ENCODE results near the gene TMEM123. TPM values are rescaled to one million over a fixed set of nuclear protein-coding genes. Genes with fewer than 3 reads are reported as not detected.

Gene TMEM123
- total and polyA plus RNA-seq, 2 donors (not counting 1 experiment from before 2014, with no cell fraction given): 36.7 to 422 TPM

DNA sequence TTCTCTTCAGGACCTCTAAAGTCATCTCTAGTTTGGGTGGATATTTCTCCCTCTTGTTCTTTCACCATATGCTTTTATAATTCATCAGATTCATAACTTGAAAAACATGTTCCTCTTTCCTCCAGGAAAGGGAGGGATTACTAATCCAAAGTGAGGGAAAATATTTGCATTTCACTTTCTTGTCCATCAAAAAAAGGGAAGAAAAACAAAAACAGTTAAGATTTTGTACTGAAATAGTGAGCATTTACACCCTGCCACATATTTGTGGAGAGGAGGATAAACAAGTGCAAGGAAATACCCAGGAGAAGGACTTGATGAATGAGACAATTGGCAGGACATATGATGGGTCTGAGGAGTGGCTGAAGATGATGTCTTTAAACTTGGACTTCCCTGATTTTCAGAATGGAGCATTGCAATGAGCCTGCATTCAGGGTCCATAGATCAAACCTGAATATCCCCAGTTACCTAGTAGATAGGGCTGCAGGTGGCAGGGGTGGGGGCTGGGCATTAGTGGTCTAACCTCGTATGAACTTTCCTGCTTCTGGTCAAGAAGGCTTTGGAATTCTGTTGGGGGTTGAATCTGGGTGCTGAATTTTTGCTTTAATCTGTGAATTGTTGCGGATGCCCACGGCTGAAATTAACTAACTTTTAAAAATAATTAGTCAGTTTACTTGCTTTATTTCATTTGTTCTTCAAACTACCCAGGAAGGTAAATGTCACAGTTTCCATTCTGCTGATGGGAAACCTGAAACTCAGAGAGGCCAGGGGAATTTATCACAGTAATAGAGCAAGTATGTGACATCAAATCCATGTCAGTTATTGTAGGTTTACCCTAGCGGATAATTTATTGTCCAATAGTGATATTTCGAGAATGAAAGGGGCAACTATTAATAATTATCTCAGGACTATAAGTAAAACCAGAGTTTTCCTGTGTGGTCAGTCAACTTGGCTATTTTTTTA lies 36.9 kb upstream of the TMEM123 start:
- no peak for ATAC-seq (ENCODE audit: low read depth)
- no peaks in the 10 kb centered on the region for H3K4me1 ChIP-seq (ENCODE audit: control insufficient read depth in 2 of 2, insufficient read depth in 2 of 2, low read length in 2 of 2)
- ChIA-PET POLR2A (no interaction called here), CTCF (interaction anchor here (1.3 kb wide), 1 partner anchor 194 kb away, joined by 3 read pairs; no protein-coding TSS in a partner anchor)
- H2AFZ ChIP-seq (ENCODE audit: insufficient read depth, low read depth, low read length, poor library complexity, severe bottlenecking): no peak overlapping the region
- H3K79me2 ChIP-seq (ENCODE audit: control insufficient read depth, insufficient read depth, low read length): no peaks in the 10 kb centered on the region
- H3K4me1 Mint-ChIP-seq: peaks cover 2% of the 10 kb centered on the region
- intact Hi-C loops (cut with micrococcal nuclease): no loop called here
- no peak for DNase-seq
- no peak overlapping the region for H3K4me3 Mint-ChIP-seq
- H3K27me3 Mint-ChIP-seq: no peaks in the 10 kb centered on the region
- TF ChIP-seq EZH2 (IDR thresholded peaks at IDR 0.05; ENCODE audit: borderline replicate concordance, insufficient read depth, low read depth, low read length, poor library complexity, severe bottlenecking): no peak
- TF ChIP-seq, protein P1, sequence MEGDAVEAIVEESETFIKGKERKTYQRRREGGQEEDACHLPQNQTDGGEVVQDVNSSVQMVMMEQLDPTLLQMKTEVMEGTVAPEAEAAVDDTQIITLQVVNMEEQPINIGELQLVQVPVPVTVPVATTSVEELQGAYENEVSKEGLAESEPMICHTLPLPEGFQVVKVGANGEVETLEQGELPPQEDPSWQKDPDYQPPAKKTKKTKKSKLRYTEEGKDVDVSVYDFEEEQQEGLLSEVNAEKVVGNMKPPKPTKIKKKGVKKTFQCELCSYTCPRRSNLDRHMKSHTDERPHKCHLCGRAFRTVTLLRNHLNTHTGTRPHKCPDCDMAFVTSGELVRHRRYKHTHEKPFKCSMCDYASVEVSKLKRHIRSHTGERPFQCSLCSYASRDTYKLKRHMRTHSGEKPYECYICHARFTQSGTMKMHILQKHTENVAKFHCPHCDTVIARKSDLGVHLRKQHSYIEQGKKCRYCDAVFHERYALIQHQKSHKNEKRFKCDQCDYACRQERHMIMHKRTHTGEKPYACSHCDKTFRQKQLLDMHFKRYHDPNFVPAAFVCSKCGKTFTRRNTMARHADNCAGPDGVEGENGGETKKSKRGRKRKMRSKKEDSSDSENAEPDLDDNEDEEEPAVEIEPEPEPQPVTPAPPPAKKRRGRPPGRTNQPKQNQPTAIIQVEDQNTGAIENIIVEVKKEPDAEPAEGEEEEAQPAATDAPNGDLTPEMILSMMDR (IDR thresholded peaks at IDR 0.05): no peak
- no peaks in the 10 kb centered on the region for H3K36me3 ChIP-seq (replicated peaks in 1 of 2; ENCODE audit: control extremely low read depth in 1 of 2, control insufficient read depth in 1 of 2, extremely low read depth in 1 of 2, insufficient read depth in 2 of 2, low read length in 1 of 2)
- H3K9me3 ChIP-seq (ENCODE audit: control extremely low read depth in 1 of 3, control insufficient read depth in 2 of 3, insufficient read depth in 1 of 3, low read length in 2 of 3): no peaks in the 10 kb centered on the region
- no peak overlapping the region for H3K27ac Mint-ChIP-seq
- H3K4me3 ChIP-seq (ENCODE audit: control extremely low read depth in 1 of 5, extremely low read depth in 1 of 5, insufficient read depth in 1 of 5, low read depth in 2 of 5, low read length in 4 of 5): no peak overlapping the region
- no peak overlapping the region for H3K27ac ChIP-seq (ENCODE audit: low read length in 2 of 2)
- no peak overlapping the region for H3K4me2 ChIP-seq (replicated peaks; ENCODE audit: low read depth, low read length, poor library complexity, severe bottlenecking)
- no peaks in the 10 kb centered on the region for H3K9me3 Mint-ChIP-seq (ENCODE audit: insufficient read depth)
- H3K27me3 ChIP-seq (replicated peaks in 1 of 4; ENCODE audit: control extremely low read depth in 1 of 4, control insufficient read depth in 3 of 4, insufficient read depth in 4 of 4, low read length in 3 of 4): no peaks in the 10 kb centered on the region
- no peak overlapping the region for H3K9ac ChIP-seq (ENCODE audit: low read length)
- 80% methylated on average over 1 of the region's 5 CpGs for WGBS (ENCODE audit: insufficient coverage)
- no peaks in the 10 kb centered on the region for H4K20me1 ChIP-seq (ENCODE audit: control insufficient read depth, insufficient read depth, low read length, poor library complexity, severe bottlenecking)

DNA sequence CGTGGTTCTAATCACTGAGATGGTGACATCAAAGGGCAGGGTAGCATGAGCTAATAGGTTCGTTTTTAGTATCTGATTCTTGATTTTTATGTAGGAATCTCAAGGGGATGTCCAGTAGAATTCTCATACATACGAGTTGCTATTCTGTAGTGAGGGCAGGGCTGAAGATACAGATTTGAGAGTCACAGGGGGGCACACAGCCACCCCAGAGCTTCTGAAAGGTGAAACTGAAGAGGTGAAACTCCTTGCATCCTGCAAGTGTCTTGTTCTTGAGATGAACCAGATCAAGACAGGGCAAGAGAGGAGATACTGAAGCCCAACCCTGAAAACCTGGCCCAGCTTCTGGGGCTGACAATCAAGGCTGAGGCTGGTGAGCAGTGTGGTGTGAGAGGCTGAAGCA lies 35.6 kb upstream of the TMEM123 start:
- Histone ChIP-seq H3K27me3 (replicated peaks in 1 of 4; ENCODE audit: control extremely low read depth in 1 of 4, control insufficient read depth in 3 of 4, insufficient read depth in 4 of 4, low read length in 3 of 4) (no peaks in the 10 kb centered on the region), H2AFZ (ENCODE audit: insufficient read depth, low read depth, low read length, poor library complexity, severe bottlenecking) (no peak overlapping the region), H3K4me2 (replicated peaks; ENCODE audit: low read depth, low read length, poor library complexity, severe bottlenecking) (no peak overlapping the region), H3K9ac (ENCODE audit: low read length) (no peak overlapping the region), H4K20me1 (ENCODE audit: control insufficient read depth, insufficient read depth, low read length, poor library complexity, severe bottlenecking) (no peaks in the 10 kb centered on the region), H3K79me2 (ENCODE audit: control insufficient read depth, insufficient read depth, low read length) (no peaks in the 10 kb centered on the region), H3K9me3 (ENCODE audit: control extremely low read depth in 1 of 3, control insufficient read depth in 2 of 3, insufficient read depth in 1 of 3, low read length in 2 of 3) (no peaks in the 10 kb centered on the region), H3K4me1 (ENCODE audit: control insufficient read depth in 2 of 2, insufficient read depth in 2 of 2, low read length in 2 of 2) (no peaks in the 10 kb centered on the region), H3K36me3 (replicated peaks in 1 of 2; ENCODE audit: control extremely low read depth in 1 of 2, control insufficient read depth in 1 of 2, extremely low read depth in 1 of 2, insufficient read depth in 2 of 2, low read length in 1 of 2) (no peaks in the 10 kb centered on the region), H3K4me3 (ENCODE audit: control extremely low read depth in 1 of 5, extremely low read depth in 1 of 5, insufficient read depth in 1 of 5, low read depth in 2 of 5, low read length in 4 of 5) (no peak overlapping the region), H3K27ac (ENCODE audit: low read length in 2 of 2) (no peak overlapping the region)
- intact Hi-C loops (cut with micrococcal nuclease): no loop called here
- ChIA-PET CTCF (interaction anchor here (0.6 to 2.4 kb wide), 6 partner anchors 8 to 194 kb away, joined by 3 to 11 read pairs (median 4); no protein-coding TSS in a partner anchor), POLR2A (no interaction called here)
- no peaks in the 10 kb centered on the region for H3K9me3 Mint-ChIP-seq (ENCODE audit: insufficient read depth)
- H3K27ac Mint-ChIP-seq: no peak overlapping the region
- WGBS (ENCODE audit: insufficient coverage): 73% methylated on average over 3 of the region's 3 CpGs
- ATAC-seq (ENCODE audit: low read depth): no peak
- TF ChIP-seq, protein P1 (IDR thresholded peaks at IDR 0.05): no peak
- TF ChIP-seq EZH2 (IDR thresholded peaks at IDR 0.05; ENCODE audit: borderline replicate concordance, insufficient read depth, low read depth, low read length, poor library complexity, severe bottlenecking): no peak
- H3K4me3 Mint-ChIP-seq: no peak overlapping the region
- H3K4me1 Mint-ChIP-seq: peaks cover 2% of the 10 kb centered on the region
- peaks cover 6% of the 10 kb centered on the region for H3K27me3 Mint-ChIP-seq
- DNase-seq: no peak

Measured in B cell (primary cell).